Esophagus squamous epithelium (tissue), 5 donors: Measurements from ENCODE around the gene SEC14L6. TPM values are rescaled to one million over a fixed set of nuclear protein-coding genes. Genes with fewer than 3 reads are reported as not detected.
"Not testable (repeated sequence)": the region's sequence is repeated elsewhere in the genome, so short reads cannot be mapped to it uniquely, and the experiment has no call there.

Experiments used
- DNase-seq: peaks from one replicate; lab custom pipeline; 2025; lab: John Stamatoyannopoulos, UW
- H3K27ac ChIP-seq, 4 donors: fragments of 200-600 bp; sonication (generic); one replicate each; pipeline ENCODE4 v1.5.1; 2016 to 2019; ENCODE audit warnings: mild to moderate bottlenecking in 1 of 4
- H3K27me3 ChIP-seq, 4 donors: fragments of 200-600 bp; sonication (generic); 1 replicate in 3 of 4; 2 replicates in 1 of 4; pipeline versions ENCODE4 v1.5.1 to v1.6.0; 2017 to 2021; ENCODE audit warnings: antibody characterized with exemption in 1 of 4
- H3K36me3 ChIP-seq, 3 donors: fragments of 200-600 bp; sonication (generic); one replicate each; pipeline ENCODE4 v1.5.1; 2016 to 2019
- H3K4me1 ChIP-seq, 3 donors: fragments of 200-600 bp; sonication (generic); one replicate each; pipeline ENCODE4 v1.5.1; 2017 to 2019
- H3K4me3 ChIP-seq, 4 donors: fragments of 200-600 bp; sonication (generic); 1 replicate in 3 of 4; 2 replicates in 1 of 4; pipeline ENCODE4 v1.5.1; 2016 to 2019; ENCODE audit warnings: mild to moderate bottlenecking in 2 of 4, moderate library complexity in 1 of 4
- H3K9me3 ChIP-seq, 3 donors: fragments of 200-600 bp; sonication (generic); one replicate each; pipeline ENCODE4 v1.5.1; 2016 to 2019
- CTCF ChIP-seq, 6 experiments: fragments of 450-650 bp in 4 of 6; fragments of 200-600 bp in 2 of 6; sonication (generic) in 2 of 6; IDR thresholded peaks; one replicate each; pipeline ENCODE4 v1.5.1; 2016 to 2019; ENCODE audit warnings: antibody characterized with exemption in 6 of 6, mild to moderate bottlenecking in 4 of 6, moderate library complexity in 4 of 6
- POLR2A ChIP-seq, 4 donors: fragments of 450-650 bp; IDR thresholded peaks; one replicate each; pipeline ENCODE4 v1.6.1; 2017; ENCODE audit warnings: antibody characterized with exemption in 4 of 4, mild to moderate bottlenecking in 4 of 4, moderate library complexity in 3 of 4
- WGBS, 2 donors: methylation state at CpG; one replicate each; pipeline ENCODE4 v1.1.5; 2018; 5-methylcytosine and 5-hydroxymethylcytosine counted together
- intact Hi-C: fragments of 100-400 bp; cut with DNase I; formaldehyde crosslinking; loops from one replicate; pipeline ENCODE4 v1.15.0; 2022
- total RNA-seq, 4 donors: library from RNA; depleted of rRNA; stranded (reverse); fragments of >200 nt; gene quantifications; one replicate each; pipeline ENCODE4 v1.1.0, GENCODE V29; 2016
- donor health status: DM: yes; HTN: yes; CAD: no.

Gene SEC14L6
- total RNA-seq, 4 donors from 2014 or later: 0.19 TPM; not detected in 3

GRCh38 chr22:30557243-30557642, 10.7 kb upstream of the SEC14L6 start:
- WGBS, 2 donors: 75% methylated on average over 1 of the region's 8 CpGs; no CpG with 5 or more reads in 1 of the 2 donors
- DNase-seq: no peak
- H3K4me3 ChIP-seq: no peak overlapping the region
- no peaks in the 10 kb centered on the region for H3K36me3 ChIP-seq
- H3K4me1 ChIP-seq: peaks cover 0 to 2% (median 0%) of the 10 kb centered on the region in 3 donors
- no peak overlapping the region for H3K27ac ChIP-seq
- TF ChIP-seq POLR2A (IDR thresholded peaks at IDR 0.05): no peak
- no peak for TF ChIP-seq CTCF (IDR thresholded peaks at IDR 0.05)
- intact Hi-C loops: no loop called here
- H3K9me3 ChIP-seq: no peaks in the 10 kb centered on the region
- H3K27me3 ChIP-seq: no peaks in the 10 kb centered on the region

- no peaks in the 10 kb centered on the region for H3K9me3 ChIP-seq
- 71 to 80% methylated on average over 5 to 6 of the region's 6 CpGs for WGBS, 2 donors
- H3K27me3 ChIP-seq: no peaks in the 10 kb centered on the region
- no peak for TF ChIP-seq POLR2A (IDR thresholded peaks at IDR 0.05)
- TF ChIP-seq CTCF (IDR thresholded peaks at IDR 0.05): peak in 1 of 6 experiments; percentile 13
- no peak overlapping the region for H3K27ac ChIP-seq
- no peak overlapping the region for H3K4me3 ChIP-seq
- no peaks in the 10 kb centered on the region for H3K4me1 ChIP-seq
- intact Hi-C loops: no loop called here
- no peak for DNase-seq
- H3K36me3 ChIP-seq: no peaks in the 10 kb centered on the region
Measured at GRCh38 chr22:30556388-30556787, 9.8 kb upstream of the SEC14L6 start.

DNA sequence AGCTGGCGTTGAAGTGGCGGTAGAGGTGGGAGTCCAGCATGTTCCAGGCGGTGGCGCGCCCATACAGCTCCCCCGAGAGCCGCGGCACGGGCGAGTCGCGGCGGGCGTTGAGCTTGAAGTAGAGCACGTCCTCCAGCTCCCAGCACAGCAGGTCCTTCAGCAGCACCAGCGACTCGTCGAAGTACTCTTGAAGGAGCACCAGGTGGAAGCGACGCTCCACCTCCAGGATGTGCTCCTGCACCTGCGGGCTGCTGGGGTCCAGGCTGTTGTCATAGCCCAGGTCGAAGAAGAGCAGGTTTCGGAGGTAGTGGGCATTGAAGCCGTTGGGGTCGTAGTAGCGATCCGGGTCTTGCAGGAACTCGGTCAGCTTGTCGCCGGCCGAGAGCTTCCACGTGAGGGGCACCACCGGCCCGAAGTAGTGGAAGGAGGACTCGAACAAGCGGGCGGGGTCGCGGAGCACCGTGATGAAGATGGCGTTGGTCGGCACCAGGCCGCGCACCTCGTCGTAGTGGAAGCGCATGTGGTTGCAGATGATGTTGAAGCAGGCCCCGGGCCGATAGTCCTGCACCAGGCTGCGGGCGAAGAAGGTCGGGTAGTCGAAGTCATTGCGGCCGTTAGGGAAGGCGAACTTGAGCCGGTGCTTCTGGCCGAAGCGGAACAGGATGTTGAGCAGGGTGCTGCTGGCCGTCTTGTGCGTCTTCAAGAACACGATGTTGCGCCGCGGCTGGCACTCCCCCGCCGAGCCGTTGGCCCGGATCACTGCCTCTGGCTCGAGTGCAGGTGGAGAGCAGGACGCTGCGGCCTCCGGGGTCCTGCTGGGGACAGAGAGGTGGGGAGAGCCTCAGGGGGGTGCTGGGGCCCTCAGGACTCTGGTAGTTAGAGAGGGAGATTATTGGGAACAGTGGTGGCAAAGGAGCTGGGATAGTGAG, 9.0 kb upstream of the SEC14L6 start:
- H3K27ac ChIP-seq: no peak overlapping the region
- intact Hi-C loops: no loop called here
- H3K4me1 ChIP-seq: no peaks in the 10 kb centered on the region
- TF ChIP-seq CTCF (IDR thresholded peaks at IDR 0.05) (no peak), POLR2A (IDR thresholded peaks at IDR 0.05) (no peak)
- DNase-seq: no peak
- H3K9me3 ChIP-seq: no peaks in the 10 kb centered on the region
- H3K27me3 ChIP-seq: no peaks in the 10 kb centered on the region
- no peak overlapping the region for H3K4me3 ChIP-seq
- 91 to 95% methylated on average over 29 to 43 of the region's 73 CpGs for WGBS, 2 donors
- H3K36me3 ChIP-seq: no peaks in the 10 kb centered on the region

GRCh38 chr22:30553971-30554370, 7.4 kb upstream of the SEC14L6 start:
- no peak for DNase-seq
- Histone ChIP-seq H3K9me3 (no peaks in the 10 kb centered on the region), H3K27me3 (peaks cover 0 to 5% (median 0%) of the 10 kb centered on the region in 4 donors), H3K4me3 (no peak overlapping the region), H3K4me1 (no peaks in the 10 kb centered on the region), H3K27ac (no peak overlapping the region), H3K36me3 (no peaks in the 10 kb centered on the region)
- TF ChIP-seq POLR2A (IDR thresholded peaks at IDR 0.05): no peak
- TF ChIP-seq CTCF (IDR thresholded peaks at IDR 0.05): no peak
- intact Hi-C loops: no loop called here
- 66 to 74% methylated on average over 7 of the region's 7 CpGs for WGBS, 2 donors

GRCh38 chr22:30552719-30553118, 6.2 kb upstream of the SEC14L6 start:
- Histone ChIP-seq H3K9me3 (no peaks in the 10 kb centered on the region), H3K27ac (no peak overlapping the region), H3K4me1 (no peaks in the 10 kb centered on the region), H3K36me3 (no peaks in the 10 kb centered on the region), H3K27me3 (peaks cover 0 to 16% (median 0%) of the 10 kb centered on the region in 4 donors), H3K4me3 (no peak overlapping the region)
- intact Hi-C loops: no loop called here
- 100% methylated on average over 1 of the region's 1 CpG for WGBS, 2 donors
- TF ChIP-seq CTCF (IDR thresholded peaks at IDR 0.05): no peak
- TF ChIP-seq POLR2A (IDR thresholded peaks at IDR 0.05): no peak
- DNase-seq: no peak

GRCh38 chr22:30551813-30552212, 5.3 kb upstream of the SEC14L6 start:
- H3K4me3 ChIP-seq, H3K36me3 ChIP-seq, H3K4me1 ChIP-seq, intact Hi-C loops, DNase-seq, H3K9me3 ChIP-seq, H3K27ac ChIP-seq: not testable (repeated sequence)
- H3K27me3 ChIP-seq: peaks cover 0 to 21% (median 0%) of the 10 kb centered on the region in 4 donors
- WGBS, 2 donors: 88 to 93% methylated on average over 3 of the region's 3 CpGs
